GM12875 (cell line): ENCODE results near the gene DLG5.

ENCODE experiments used
- H3K4me3 ChIP-seq: one replicate; pipeline ENCODE4 v1.5.1; 2011; ENCODE audit warnings: low read depth, low read length, control low read depth
- CTCF ChIP-seq: IDR thresholded peaks from 2 replicates; pipeline ENCODE4 v1.5.1; 2011; ENCODE audit warnings: low read depth, mild to moderate bottlenecking, control low read depth, inconsistent platforms, low read length, moderate library complexity, borderline replicate concordance; ENCODE audit not compliant: insufficient read depth

Gene DLG5

GRCh38 chr10:77926566-77927401 lies at the start of gene DLG5:
TSS of gene DLG5 (minus strand) at chr10:77926755. CDS start at chr10:77926520, 235 bp downstream.
- H3K4me3 ChIP-seq = peak within 1 kb of the TSS; percentile 79
- no peak for TF ChIP-seq CTCF

- TF ChIP-seq CTCF = no peak
- H3K4me3 ChIP-seq = no peak overlapping the region
Measured at GRCh38 chr10:77975086-77975666, 48.6 kb upstream of the DLG5 start.

GRCh38 chr10:77974396-77975074 lies 48.0 kb upstream of the DLG5 start:
- H3K4me3 ChIP-seq = no peak overlapping the region
- TF ChIP-seq CTCF = peak; percentile 22; the same call in 1 of the 2 replicates

GRCh38 chr10:77973276-77973675 lies 46.7 kb upstream of the DLG5 start:
- TF ChIP-seq CTCF = no peak
- no peak overlapping the region for H3K4me3 ChIP-seq

- H3K4me3 ChIP-seq = no peak overlapping the region
- no peak for TF ChIP-seq CTCF
Measured at GRCh38 chr10:77972148-77972547, 45.6 kb upstream of the DLG5 start.

GRCh38 chr10:77971804-77972144 lies 45.2 kb upstream of the DLG5 start:
- no peak for TF ChIP-seq CTCF
- H3K4me3 ChIP-seq = no peak overlapping the region
